ENCODE results near the gene FBN1.

DNA sequence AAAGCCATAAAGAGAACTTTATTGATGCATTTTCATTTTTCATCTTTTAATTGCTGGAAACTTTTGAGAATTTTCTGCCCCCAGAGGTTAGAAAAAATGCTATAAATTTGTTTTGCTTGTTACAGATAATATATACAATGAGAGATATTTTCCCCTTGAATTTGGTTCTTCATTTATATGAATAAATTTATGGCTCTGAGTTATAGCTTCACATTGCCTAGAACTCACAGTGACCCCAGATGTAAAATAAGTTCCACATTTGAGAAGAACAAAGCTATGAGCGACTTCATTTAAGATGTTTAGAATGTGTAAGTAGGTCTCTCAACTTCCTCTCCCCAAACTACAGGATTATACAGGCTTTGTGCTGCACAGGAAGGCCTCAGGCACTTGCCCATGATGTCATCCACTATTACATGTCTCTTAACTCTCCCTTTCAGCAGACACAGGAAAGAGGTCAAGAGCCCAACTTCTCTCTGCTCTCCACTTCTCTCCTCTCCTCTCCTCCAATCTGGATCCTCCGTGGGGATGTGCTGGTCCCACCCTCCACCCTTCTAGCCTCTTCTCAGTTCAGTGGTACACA lies 221.5 kb downstream of the FBN1 start:
- TF ChIP-seq POLR2A (IDR thresholded peaks at IDR 0.05; ENCODE audit: low read length), result no peak
- TF ChIP-seq GATA1 (IDR thresholded peaks at IDR 0.05; ENCODE audit: low read depth, low read length), result no peak
